ENCODE results near the gene MAP10. TPM values are rescaled to one million over a fixed set of nuclear protein-coding genes. Genes with fewer than 3 reads are reported as not detected.

The MAP10 gene
- total RNA-seq, 1 experiment from 2014 or later = 1.2 TPM

DNA sequence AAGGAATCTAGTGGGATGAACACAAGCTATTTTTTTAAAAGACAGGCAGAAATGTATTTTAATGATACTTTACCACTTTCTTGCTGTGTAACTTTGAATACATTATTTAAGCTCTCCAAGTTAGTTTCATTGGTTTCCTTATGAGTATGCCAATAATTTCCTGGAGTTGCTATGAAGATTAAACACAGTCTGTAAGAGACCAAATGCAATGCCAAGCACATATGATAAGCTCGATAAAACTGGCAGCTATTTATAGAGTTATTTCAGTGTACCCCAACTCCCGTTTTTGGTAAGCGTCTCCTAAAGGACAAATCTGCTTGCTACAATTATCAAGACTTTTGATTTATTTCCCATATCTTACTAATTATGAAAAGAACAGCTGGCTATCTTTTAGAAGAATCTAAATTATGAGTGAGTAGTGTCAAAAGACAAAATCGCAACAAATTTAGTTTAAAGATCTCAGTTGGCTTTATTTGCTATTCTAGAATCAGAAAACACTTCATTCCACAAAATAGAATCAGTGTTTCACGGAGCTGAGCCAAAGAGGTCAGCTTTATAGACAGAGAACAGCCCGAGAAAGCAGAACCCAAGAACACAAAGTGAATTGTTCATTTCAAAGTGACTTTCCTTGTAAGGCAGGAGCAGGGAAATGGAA, 7.2 kb upstream of the MAP10 start:
- H3K4me1 Mint-ChIP-seq = 0 out of 4 replicates have a peak, but pooled peaks cover 0 to 2% of the 10 kb centered on the region in 2 experiments
- no peak overlapping the region for H4K91ac ChIP-seq (ENCODE audit: insufficient read length, low read depth, low read length)
- no peaks in the 10 kb centered on the region for H3K23me2 ChIP-seq (ENCODE audit: insufficient read length, low read depth, low read length, poor library complexity, severe bottlenecking)
- H4K20me1 ChIP-seq (ENCODE audit: control insufficient read depth, insufficient read depth, insufficient read length) = no peaks in the 10 kb centered on the region
- no peak overlapping the region for H3K9ac ChIP-seq (ENCODE audit: extremely low read depth, insufficient read length, low read length)
- no peak overlapping the region for H2BK12ac ChIP-seq (ENCODE audit: insufficient read length, low read depth, low read length)
- H2BK120ac ChIP-seq (ENCODE audit: low read depth, low read length, poor library complexity, severe bottlenecking) = no peak overlapping the region
- H2BK15ac ChIP-seq (ENCODE audit: low read depth, low read length) = no peak overlapping the region
- no CpG with 5 or more reads among the region's 6 CpGs for WGBS (ENCODE audit: extremely low coverage, insufficient read length, low lambda C conversion rate)
- no peak overlapping the region for H2BK20ac ChIP-seq (ENCODE audit: low read depth, low read length, poor library complexity, severe bottlenecking)
- H3K4me3 Mint-ChIP-seq = no peak overlapping the region
- no peak overlapping the region for H2AFZ ChIP-seq (ENCODE audit: low read length)
- H3K79me2 ChIP-seq (ENCODE audit: insufficient read depth, low read length) = no peaks in the 10 kb centered on the region
- no peak overlapping the region for H3K56ac ChIP-seq (ENCODE audit: insufficient read length, low read depth, low read length)
- H3K9me3 Mint-ChIP-seq = no peaks in the 10 kb centered on the region
- no peaks in the 10 kb centered on the region for H3K4me1 ChIP-seq (ENCODE audit: insufficient read depth, low read length)
- H4K5ac ChIP-seq (ENCODE audit: insufficient read length, low read depth, low read length) = no peak overlapping the region
- no peaks in the 10 kb centered on the region for H3K27me3 ChIP-seq (ENCODE audit: insufficient read depth, low read length)
- no peak overlapping the region for H3K27ac Mint-ChIP-seq
- no peak for DNase-seq
- no peak overlapping the region for H3K14ac ChIP-seq (ENCODE audit: insufficient read depth, low read length)
- H3T11ph ChIP-seq (ENCODE audit: low read length) = no peak overlapping the region
- no peak overlapping the region for H2AK5ac ChIP-seq (ENCODE audit: insufficient read length, low read length)
- TF ChIP-seq CTCF (conservative IDR thresholded peaks at IDR 0.05) = no peak
- H2BK5ac ChIP-seq (ENCODE audit: insufficient read length, low read length) = no peak overlapping the region
- no peaks in the 10 kb centered on the region for H3K9me3 ChIP-seq (ENCODE audit: control insufficient read depth, low read depth, low read length)
- H3K27ac ChIP-seq (ENCODE audit: insufficient read length, low read depth, low read length) = no peak overlapping the region
- no peaks in the 10 kb centered on the region for H3K79me1 ChIP-seq (ENCODE audit: insufficient read depth, low read depth, low read length, poor library complexity, severe bottlenecking)
- no peaks in the 10 kb centered on the region for H3K36me3 Mint-ChIP-seq (ENCODE audit: insufficient read depth in 1 of 3, low read depth in 3 of 3)
- peaks cover 3% of the 10 kb centered on the region; the same call in 1 of the 2 replicates for H3K27me3 Mint-ChIP-seq (ENCODE audit: low read depth)
- H4K8ac ChIP-seq (replicated peaks; ENCODE audit: insufficient read length, low read depth, low read length) = no peak overlapping the region
- no peak overlapping the region for H3K23ac ChIP-seq (ENCODE audit: insufficient read length, low read depth, low read length)
- H3K4ac ChIP-seq (ENCODE audit: low read depth, low read length) = no peak overlapping the region
- H3K4me2 ChIP-seq (ENCODE audit: insufficient read depth, insufficient read length, low read length) = no peak overlapping the region
- H3K18ac ChIP-seq (ENCODE audit: insufficient read length, low read depth, low read length) = no peak overlapping the region
